SK-N-SH (cell line): ENCODE data around the gene ZNF462. TPM values are rescaled to one million over a fixed set of nuclear protein-coding genes. Genes with fewer than 3 reads are reported as not detected.

Experiments used
- CTCF ChIA-PET: fragments of 300-600, 350-600 bp; formaldehyde crosslinking; extraction: SDS; loops from one replicate; lab custom pipeline; 2021; lab: Yijun Ruan, JAX
- POLR2A ChIA-PET: fragments of 350-600 bp; sonication (Branson Sonifier 250); formaldehyde crosslinking; extraction: SDS; loops from one replicate; lab custom pipeline; 2020; ENCODE audit warnings: antibody characterized with exemption, inconsistent platforms; lab: Yijun Ruan, JAX
- DNase-seq: peaks from one replicate; pipeline ENCODE4 v3.0.0; 2012
- H2AFZ ChIP-seq: fragments of 200-600 bp; sonication (generic); 2 replicates; pipeline ENCODE4 v1.8.1; 2016; ENCODE audit warnings: antibody characterized with exemption, mild to moderate bottlenecking, low read depth
- H3F3A ChIP-seq: fragments of 200-600 bp; sonication (generic); replicated peaks from 2 replicates; pipeline ENCODE3; 2016; ENCODE audit warnings: antibody characterized with exemption, mild to moderate bottlenecking; ENCODE audit not compliant: insufficient read depth
- H3K27ac ChIP-seq, 2 experiments: fragments of 200-500 bp in 1 of 2; fragments of 200-600 bp in 1 of 2; sonication (Bioruptor generic) in 1 of 2; sonication (generic), shearing (Covaris generic) in 1 of 2; 2 replicates each; pipeline versions ENCODE4 v1.5.1 to v1.6.1; 2014 to 2016; ENCODE audit warnings: low read depth in 2 of 2, inconsistent platforms in 1 of 2, low read length in 1 of 2, mild to moderate bottlenecking in 1 of 2, mixed read lengths in 1 of 2
- H3K27me3 ChIP-seq: fragments of 200-600 bp; sonication (generic), shearing (Covaris generic); 2 replicates; pipeline ENCODE4 v1.6.1; 2016; ENCODE audit warnings: mixed run types; ENCODE audit not compliant: insufficient read depth
- H3K36me3 ChIP-seq, 2 experiments: fragments of 200-500 bp in 1 of 2; fragments of 200-600 bp in 1 of 2; sonication (Bioruptor generic) in 1 of 2; sonication (generic) in 1 of 2; replicated peaks in 1 of 2; 2 replicates each; pipeline versions ENCODE3 to v1.5.1; 2014 to 2016; ENCODE audit warnings: low read length in 1 of 2, mild to moderate bottlenecking in 1 of 2; ENCODE audit not compliant: insufficient read depth in 2 of 2, control insufficient read depth in 1 of 2
- H3K4me1 ChIP-seq, 2 experiments: fragments of 200-500 bp in 1 of 2; fragments of 200-600 bp in 1 of 2; sonication (Bioruptor generic) in 1 of 2; sonication (generic), shearing (Covaris generic) in 1 of 2; 2 replicates each; pipeline versions ENCODE4 v1.5.1 to v1.6.1; 2014 to 2016; ENCODE audit warnings: low read depth in 1 of 2, low read length in 1 of 2, mixed run types in 1 of 2; ENCODE audit not compliant: insufficient read depth in 2 of 2, control insufficient read depth in 1 of 2
- H3K4me2 ChIP-seq: fragments of 200-600 bp; sonication (generic), shearing (Covaris generic); 2 replicates; pipeline ENCODE4 v1.6.1; 2017; ENCODE audit warnings: mixed run types
- H3K4me3 ChIP-seq, 2 experiments: fragments of 200-500 bp in 1 of 2; fragments of 200-600 bp in 1 of 2; sonication (Bioruptor generic) in 1 of 2; sonication (generic), shearing (Covaris generic) in 1 of 2; 2 replicates each; pipeline versions ENCODE4 v1.5.1 to v1.8.1; 2014 to 2016; ENCODE audit warnings: low read depth in 2 of 2, inconsistent platforms in 1 of 2, low read length in 1 of 2, mild to moderate bottlenecking in 1 of 2, mixed read lengths in 1 of 2, moderate library complexity in 1 of 2
- H3K79me2 ChIP-seq: fragments of 200-600 bp; sonication (generic); 2 replicates; pipeline ENCODE4 v1.8.1; 2017; ENCODE audit warnings: mild to moderate bottlenecking; ENCODE audit not compliant: insufficient read depth
- H3K9ac ChIP-seq: fragments of 200-600 bp; sonication (generic); 2 replicates; pipeline ENCODE4 v1.6.1; 2017; ENCODE audit warnings: mixed run types
- H3K9me2 ChIP-seq: fragments of 200-600 bp; sonication (generic); 2 replicates; pipeline ENCODE4 v1.6.1; 2017; ENCODE audit warnings: mixed run types
- H3K9me3 ChIP-seq: fragments of 200-600 bp; sonication (generic); 2 replicates; pipeline ENCODE4 v1.6.1; 2017; ENCODE audit warnings: mixed run types, mild to moderate bottlenecking, moderate library complexity
- H4K20me1 ChIP-seq: fragments of 200-600 bp; sonication (generic); 2 replicates; pipeline ENCODE4 v1.6.1; 2017; ENCODE audit warnings: mild to moderate bottlenecking, mixed run types; ENCODE audit not compliant: insufficient read depth
- CHD2 ChIP-seq: fragments of 150-350 bp; IDR thresholded peaks from 2 replicates; pipeline ENCODE4 v1.6.1; 2018; ENCODE audit warnings: low read length; ENCODE audit not compliant: partially characterized antibody
- CTCF ChIP-seq: fragments of 200-600 bp; sonication (generic); IDR thresholded peaks from 2 replicates; pipeline ENCODE4 v1.6.1; 2017; ENCODE audit warnings: antibody characterized with exemption, mild to moderate bottlenecking, moderate library complexity
- ELF1 ChIP-seq: IDR thresholded peaks from 2 replicates; pipeline ENCODE4 v1.4.0; 2012
- EZH2phosphoT487 ChIP-seq: fragments of 200-600 bp; sonication (generic); IDR thresholded peaks from 2 replicates; pipeline ENCODE4 v1.6.1; 2017; ENCODE audit warnings: low read depth, mixed run types, mild to moderate bottlenecking, antibody characterized with exemption, moderate library complexity, borderline replicate concordance
- FOSL2 ChIP-seq: IDR thresholded peaks from 2 replicates; pipeline ENCODE4 v1.4.0; 2012; ENCODE audit warnings: low read depth, mild to moderate bottlenecking, moderate library complexity, borderline replicate concordance
- FOXJ3 ChIP-seq: sonication (generic); formaldehyde crosslinking; IDR thresholded peaks from 2 replicates; pipeline ENCODE4 v1.5.1; 2020; ENCODE audit warnings: mild to moderate bottlenecking, missing genetic modification reagents
- GABPA ChIP-seq: IDR thresholded peaks from 2 replicates; pipeline ENCODE4 v1.4.0; 2012; ENCODE audit warnings: low read depth, mild to moderate bottlenecking
- GATA2 ChIP-seq: sonication (generic); formaldehyde crosslinking; IDR thresholded peaks from 2 replicates; pipeline ENCODE4 v1.5.0; 2020; ENCODE audit warnings: mild to moderate bottlenecking, missing genetic modification reagents
- IRF3 ChIP-seq: fragments of 150-350 bp; IDR thresholded peaks from 2 replicates; pipeline ENCODE4 v1.6.1; 2016; ENCODE audit warnings: mild to moderate bottlenecking, low read depth, low read length
- JUND ChIP-seq: IDR thresholded peaks from 2 replicates; pipeline ENCODE4 v1.4.0; 2012
- MAX ChIP-seq: IDR thresholded peaks from 2 replicates; pipeline ENCODE4 v1.4.0; 2012; ENCODE audit warnings: low read depth
- MEF2A ChIP-seq: IDR thresholded peaks from 2 replicates; pipeline ENCODE4 v1.4.0; 2012; ENCODE audit warnings: low read depth, borderline replicate concordance
- MXI1 ChIP-seq: IDR thresholded peaks from 2 replicates; pipeline ENCODE4 v1.6.1; 2012; ENCODE audit warnings: mild to moderate bottlenecking, low read depth, low read length, improper control_type of control experiment
- NFIC ChIP-seq: IDR thresholded peaks from 2 replicates; pipeline ENCODE4 v1.4.0; 2012; ENCODE audit warnings: borderline replicate concordance
- NRF1 ChIP-seq: IDR thresholded peaks from 2 replicates; pipeline ENCODE4 v1.6.1; 2012; ENCODE audit warnings: low read depth, mild to moderate bottlenecking, low read length
- PBX3 ChIP-seq: IDR thresholded peaks from 2 replicates; pipeline ENCODE4; 2012
- RAD21 ChIP-seq: IDR thresholded peaks from 2 replicates; pipeline ENCODE4 v1.6.1; 2012; ENCODE audit warnings: mild to moderate bottlenecking, low read length
- REST ChIP-seq: IDR thresholded peaks from 2 replicates; pipeline ENCODE4 v1.6.1; 2012; ENCODE audit warnings: mild to moderate bottlenecking, low read depth, low read length, moderate library complexity
- RXRA ChIP-seq: IDR thresholded peaks from 2 replicates; pipeline ENCODE4 v1.4.0; 2012; ENCODE audit warnings: low read depth, mild to moderate bottlenecking, borderline replicate concordance
- SIN3A ChIP-seq: IDR thresholded peaks from 2 replicates; pipeline ENCODE4 v1.6.1; 2012; ENCODE audit warnings: low read depth, mild to moderate bottlenecking, low read length, moderate library complexity, borderline replicate concordance
- SMC3 ChIP-seq: IDR thresholded peaks from 2 replicates; pipeline ENCODE4 v1.6.1; 2012; ENCODE audit warnings: low read depth, low read length, improper control_type of control experiment
- TCF12 ChIP-seq: IDR thresholded peaks from 2 replicates; pipeline ENCODE4 v1.4.0; 2012
- TEAD4 ChIP-seq: IDR thresholded peaks from 2 replicates; pipeline ENCODE4 v1.4.0; 2012; ENCODE audit warnings: mild to moderate bottlenecking, borderline replicate concordance; ENCODE audit not compliant: insufficient read depth
- YY1 ChIP-seq: IDR thresholded peaks from 2 replicates; pipeline ENCODE4 v1.4.0; 2012; ENCODE audit warnings: low read depth, mild to moderate bottlenecking
- ZBTB33 ChIP-seq: IDR thresholded peaks from 2 replicates; pipeline ENCODE4 v1.4.0; 2012; ENCODE audit warnings: low read depth, borderline replicate concordance
- WGBS: methylation state at CpG from one replicate; pipeline ENCODE4 v1.1.6; 2017; ENCODE audit warnings: low lambda C conversion rate; 5-methylcytosine and 5-hydroxymethylcytosine counted together
- polyA plus RNA-seq, 3 experiments: library from polyadenylated mRNA; depleted of rRNA; stranded (reverse); fragments of >200 nt; gene quantifications; 2 replicates each; pipeline ENCODE4 v1.2.3, GENCODE V29; 2012

The ZNF462 gene
- polyA plus RNA-seq, 1 of the 3 experiments (the other 2 are of a cell fraction): 5.2 TPM

- POLR2A ChIA-PET: interaction anchor here (0.8 to 2.0 kb wide), 2 partner anchors 15 to 42 kb away, joined by 5 to 10 read pairs; no protein-coding TSS in a partner anchor
- Histone ChIP-seq H3K27ac (peak overlapping the region; percentile 56 to 92), H4K20me1 (no peaks in the 10 kb centered on the region)
- TF ChIP-seq TCF12 (peak; percentile 62), GABPA (no peak), NFIC (peak; percentile 40; the same call in 1 of the 2 replicates), REST (no peak), MEF2A (no peak), EZH2phosphoT487 (no peak), PBX3 (peak; percentile 91), ELF1 (no peak), SMC3 (no peak), SIN3A (peak; percentile 75; the same call in 1 of the 2 replicates), MAX (peak; percentile 47; the same call in 1 of the 2 replicates), YY1 (no peak), CHD2 (peak; percentile 49), RAD21 (peak; percentile 11; the same call in 1 of the 2 replicates), CTCF (no peak), FOSL2 (peak; percentile 16; the same call in 1 of the 2 replicates), IRF3 (no peak), NRF1 (no peak), FOXJ3 (CRISPR knock-in tag) (no peak), MXI1 (no peak), JUND (no peak), TEAD4 (no peak), GATA2 (CRISPR knock-in tag) (no peak; the same call in 1 of the 2 replicates), ZBTB33 (no peak), RXRA (no peak)
Observed at GRCh38 chr9:106878934-106879333, 16.0 kb downstream of the ZNF462 start.

More at GRCh38 chr9:106878934-106879333, 16.0 kb downstream of the ZNF462 start:
- Histone ChIP-seq H3F3A (peaks cover 3% of the 10 kb centered on the region), H3K4me3 (no peak overlapping the region), H3K27me3 (no peaks in the 10 kb centered on the region), H3K79me2 (peaks cover 75% of the 10 kb centered on the region), H3K4me2 (peak overlapping the region; percentile 54), H2AFZ (no peak overlapping the region), H3K9me3 (no peaks in the 10 kb centered on the region), H3K36me3 (peaks cover 0 to 8% of the 10 kb centered on the region in 2 experiments), H3K4me1 (peaks cover 8 to 37% of the 10 kb centered on the region in 2 experiments), H3K9ac (no peak overlapping the region), H3K9me2 (no peaks in the 10 kb centered on the region)
- peak; percentile 61 for DNase-seq
- 16% methylated on average over 4 of the region's 4 CpGs for WGBS
- CTCF ChIA-PET: interaction anchor here (1.2 to 3.2 kb wide), 2 partner anchors 14 to 65 kb away, joined by 3 to 15 read pairs; partner anchors contain the start of gene ZNF462
